ENCODE data around the gene STX17.
"Not testable (repeated sequence)": the region's sequence is repeated elsewhere in the genome, so short reads cannot be mapped to it uniquely, and the experiment has no call there.

STX17 gene

GRCh38 chr9:99906403-99907207 is at the start of gene STX17:
Gene STX17, plus strand, starts transcription at chr9:99906654. Its CDS starts 8,586 bp downstream, at chr9:99915240.
- in situ Hi-C loops (cut with HindIII; ENCODE audit: low sequenced_read_pairs) = no loop called here

GRCh38 chr9:99857576-99857975 is 48.9 kb upstream of the STX17 start:
- in situ Hi-C loops (cut with HindIII; ENCODE audit: low sequenced_read_pairs) = not testable (repeated sequence)

- in situ Hi-C loops (cut with HindIII; ENCODE audit: low sequenced_read_pairs) = no loop called here
Measured at GRCh38 chr9:99858087-99858486, 48.4 kb upstream of the STX17 start.

- in situ Hi-C loops (cut with HindIII; ENCODE audit: low sequenced_read_pairs) = no loop called here
Measured at GRCh38 chr9:99859243-99859980, 47.0 kb upstream of the STX17 start.

GRCh38 chr9:99860266-99860665 is 46.2 kb upstream of the STX17 start:
- in situ Hi-C loops (cut with HindIII; ENCODE audit: low sequenced_read_pairs) = no loop called here

- in situ Hi-C loops (cut with HindIII; ENCODE audit: low sequenced_read_pairs) = no loop called here
Measured at GRCh38 chr9:99863955-99864354, 42.5 kb upstream of the STX17 start.

GRCh38 chr9:99866398-99866797 is 40.1 kb upstream of the STX17 start:
- in situ Hi-C loops (cut with HindIII; ENCODE audit: low sequenced_read_pairs) = no loop called here

GRCh38 chr9:99867536-99867935 is 38.9 kb upstream of the STX17 start:
- in situ Hi-C loops (cut with HindIII; ENCODE audit: low sequenced_read_pairs) = no loop called here

- in situ Hi-C loops (cut with HindIII; ENCODE audit: low sequenced_read_pairs) = no loop called here
Measured at GRCh38 chr9:99867968-99868367, 38.5 kb upstream of the STX17 start.

GRCh38 chr9:99868845-99869244 is 37.6 kb upstream of the STX17 start:
- in situ Hi-C loops (cut with HindIII; ENCODE audit: low sequenced_read_pairs) = no loop called here

- in situ Hi-C loops (cut with HindIII; ENCODE audit: low sequenced_read_pairs) = no loop called here
Measured at GRCh38 chr9:99870126-99870525, 36.3 kb upstream of the STX17 start.

GRCh38 chr9:99873531-99873930 is 32.9 kb upstream of the STX17 start:
- in situ Hi-C loops (cut with HindIII; ENCODE audit: low sequenced_read_pairs) = no loop called here

- in situ Hi-C loops (cut with HindIII; ENCODE audit: low sequenced_read_pairs) = no loop called here
Measured at GRCh38 chr9:99873943-99874584, 32.4 kb upstream of the STX17 start.

GRCh38 chr9:99876190-99876589 is 30.3 kb upstream of the STX17 start:
- in situ Hi-C loops (cut with HindIII; ENCODE audit: low sequenced_read_pairs) = no loop called here

- in situ Hi-C loops (cut with HindIII; ENCODE audit: low sequenced_read_pairs) = no loop called here
Measured at GRCh38 chr9:99878651-99879050, 27.8 kb upstream of the STX17 start.

GRCh38 chr9:99881769-99882168 is 24.7 kb upstream of the STX17 start:
- in situ Hi-C loops (cut with HindIII; ENCODE audit: low sequenced_read_pairs) = no loop called here

GRCh38 chr9:99885747-99886146 is 20.7 kb upstream of the STX17 start:
- in situ Hi-C loops (cut with HindIII; ENCODE audit: low sequenced_read_pairs) = no loop called here

- in situ Hi-C loops (cut with HindIII; ENCODE audit: low sequenced_read_pairs) = no loop called here
Measured at GRCh38 chr9:99889120-99889519, 17.3 kb upstream of the STX17 start.

GRCh38 chr9:99894826-99895225 is 11.6 kb upstream of the STX17 start:
- in situ Hi-C loops (cut with HindIII; ENCODE audit: low sequenced_read_pairs) = no loop called here

GRCh38 chr9:99895510-99895909 is 10.9 kb upstream of the STX17 start:
- in situ Hi-C loops (cut with HindIII; ENCODE audit: low sequenced_read_pairs) = no loop called here

GRCh38 chr9:99896119-99896518 is 10.3 kb upstream of the STX17 start:
- in situ Hi-C loops (cut with HindIII; ENCODE audit: low sequenced_read_pairs) = no loop called here

GRCh38 chr9:99903393-99903792 is 3.1 kb upstream of the STX17 start:
- in situ Hi-C loops (cut with HindIII; ENCODE audit: low sequenced_read_pairs) = no loop called here

All from endothelial cell of hepatic sinusoid (primary cell).